DOHH2 (cell line): ENCODE results near the gene CENPP.

Experiments
- CTCF ChIP-seq: fragments of 200-600 bp; sonication (generic); IDR thresholded peaks from one replicate; pipeline ENCODE4 v1.5.1; 2014; ENCODE audit warnings: antibody characterized with exemption, mild to moderate bottlenecking, low read depth, low read length; ENCODE audit not compliant: poor library complexity, severe bottlenecking
- EZH2phosphoT487 ChIP-seq: fragments of 200-600 bp; sonication (generic); IDR thresholded peaks from 2 replicates; pipeline ENCODE4 v1.6.1; 2017; ENCODE audit warnings: borderline replicate concordance, mild to moderate bottlenecking, antibody characterized with exemption, low read length, moderate library complexity, mixed read lengths

DNA sequence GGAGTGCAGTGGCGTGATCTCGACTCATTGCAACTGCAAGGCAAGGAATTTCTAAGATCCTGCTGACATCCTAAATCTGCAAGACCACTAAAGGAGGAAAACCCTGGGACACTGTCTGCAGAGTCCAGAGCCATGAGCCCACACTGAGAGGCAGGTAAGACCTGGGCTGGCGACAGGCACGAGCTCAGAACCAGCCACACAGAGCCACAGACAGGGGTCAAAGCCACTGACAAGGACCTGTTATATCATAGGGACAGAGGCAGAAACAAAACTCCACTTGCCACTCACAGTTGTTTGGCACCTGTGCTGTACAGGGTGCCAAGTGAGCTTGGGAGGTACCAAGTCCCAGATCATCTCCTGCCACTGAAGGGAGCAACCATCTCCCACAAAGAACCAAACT, 310.0 kb downstream of the CENPP start:
- no peak for TF ChIP-seq CTCF
- TF ChIP-seq EZH2phosphoT487: no peak
